ENCODE results near the gene CDKN1A.

The CDKN1A gene

DNA sequence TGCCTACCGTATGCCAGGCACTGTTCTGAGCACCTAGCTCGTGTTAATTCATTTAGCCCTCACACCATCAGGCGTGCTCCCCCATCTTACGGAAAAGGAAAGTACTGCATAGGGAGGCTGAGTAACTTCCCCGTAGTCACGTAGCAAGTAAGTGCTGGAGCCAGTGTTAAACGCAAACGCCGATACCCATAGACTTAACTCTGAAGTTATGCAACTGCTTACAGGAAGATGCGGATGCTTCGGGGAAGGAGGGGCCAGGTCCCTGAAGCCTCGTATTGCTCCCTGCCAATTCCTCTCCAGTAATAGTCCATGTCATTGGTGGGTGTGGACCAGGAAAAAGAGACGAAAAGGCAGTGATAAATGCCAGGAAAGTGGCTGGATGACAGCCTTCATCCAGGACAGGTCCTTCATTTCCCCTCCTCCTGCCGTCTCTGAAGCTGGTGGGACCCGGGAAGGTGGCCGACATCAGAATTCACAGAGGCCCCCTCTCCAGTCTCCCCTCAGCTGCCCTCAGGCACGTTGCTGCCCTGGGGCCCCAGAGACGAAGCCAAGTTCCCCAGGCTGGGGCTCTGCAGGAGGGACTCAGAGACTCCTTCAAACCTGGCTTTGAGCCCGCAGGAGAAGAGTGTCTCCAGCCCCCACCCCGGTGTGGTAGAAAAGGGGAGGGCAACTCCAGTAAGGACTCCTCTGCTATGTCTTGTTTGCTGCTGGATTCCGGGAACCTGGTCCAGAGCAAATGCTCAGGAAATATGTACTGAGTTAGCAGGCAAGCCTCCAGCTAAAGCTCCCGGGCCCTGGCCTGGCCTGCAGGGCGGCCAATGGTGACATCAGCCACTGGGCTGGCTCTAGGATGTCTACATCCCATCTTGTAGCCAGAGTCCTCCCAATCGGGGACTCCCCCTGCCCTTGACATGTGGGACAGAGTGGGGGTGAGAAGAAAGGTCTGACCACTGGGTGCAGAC is 56.9 kb downstream of the CDKN1A start:
- no peak for TF ChIP-seq CTCF (IDR thresholded peaks at IDR 0.05)
- H3K27ac ChIP-seq = peak overlapping the region; percentile 51
- H3K4me1 ChIP-seq (ENCODE audit: control insufficient read depth in 1 of 2, insufficient read depth in 1 of 2, low read depth in 1 of 2, low read length in 1 of 2) = peaks cover 15 to 16% of the 10 kb centered on the region in 2 experiments
- H3K4me3 ChIP-seq (ENCODE audit: low read depth in 1 of 2, low read length in 1 of 2) = peak overlapping the region in 1 of 2 experiments; percentile 49
- H3K9me3 ChIP-seq = no peaks in the 10 kb centered on the region
- H3K36me3 ChIP-seq = peaks cover 33% of the 10 kb centered on the region
- H3K27me3 ChIP-seq = no peaks in the 10 kb centered on the region
